ACC112 (cell line): ENCODE data around the gene ADAMTS12.
A peak's percentile ranks its signal among the peaks of the same experiment; 100 is the strongest.
"Not testable (repeated sequence)": the region's sequence is repeated elsewhere in the genome, so short reads cannot be mapped to it uniquely, and the experiment has no call there.

ENCODE experiments used
- H2AFZ ChIP-seq: fragments of 200-600 bp; sonication (generic); one replicate; pipeline ENCODE4 v1.6.0; 2017; ENCODE audit warnings: antibody characterized with exemption, low read length; ENCODE audit not compliant: unreplicated experiment
- H3K27ac ChIP-seq: fragments of 200-600 bp; sonication (generic); 2 replicates; pipeline ENCODE4 v1.5.1; 2014; ENCODE audit warnings: low read depth, mild to moderate bottlenecking, antibody characterized with exemption, low read length, moderate library complexity
- H3K27me3 ChIP-seq: fragments of 200-600 bp; sonication (generic); 2 replicates; pipeline ENCODE4 v1.6.1; 2014; ENCODE audit warnings: mild to moderate bottlenecking, antibody characterized with exemption, low read length, moderate library complexity, mixed read lengths; ENCODE audit not compliant: insufficient read depth
- H3K36me3 ChIP-seq: fragments of 200-600 bp; sonication (generic); 2 replicates; pipeline ENCODE4 v1.6.1; 2016; ENCODE audit warnings: mild to moderate bottlenecking, antibody characterized with exemption, low read length, moderate library complexity, mixed read lengths; ENCODE audit not compliant: insufficient read depth
- H3K4me1 ChIP-seq: fragments of 200-600 bp; sonication (generic); one replicate; pipeline ENCODE4 v1.6.1; 2016; ENCODE audit warnings: low read length, mixed read lengths; ENCODE audit not compliant: insufficient read depth, unreplicated experiment, control insufficient read depth
- H3K4me3 ChIP-seq: fragments of 200-600 bp; sonication (generic); 2 replicates; pipeline ENCODE4 v1.5.1; 2014; ENCODE audit warnings: mild to moderate bottlenecking, low read depth, low read length
- H3K79me2 ChIP-seq: fragments of 200-600 bp; sonication (generic); one replicate; pipeline ENCODE4 v1.6.0; 2016; ENCODE audit warnings: low read length; ENCODE audit not compliant: control insufficient read depth, unreplicated experiment, insufficient read depth

The ADAMTS12 gene

GRCh38 chr5:33883482-33883881 is 8.3 kb downstream of the ADAMTS12 start:
- Histone ChIP-seq H3K27ac (no peak overlapping the region), H3K4me1 (peaks cover under 1% of the 10 kb centered on the region), H3K79me2 (peaks cover 60% of the 10 kb centered on the region), H3K4me3 (no peak overlapping the region), H2AFZ (no peak overlapping the region), H3K27me3 (no peaks in the 10 kb centered on the region), H3K36me3 (peaks cover 6% of the 10 kb centered on the region; the same call in 1 of the 2 replicates)

- no peak overlapping the region for H3K27ac ChIP-seq
- no peaks in the 10 kb centered on the region for H3K4me1 ChIP-seq
- H2AFZ ChIP-seq = no peak overlapping the region
- H3K27me3 ChIP-seq = no peaks in the 10 kb centered on the region
- peaks cover 16% of the 10 kb centered on the region for H3K36me3 ChIP-seq
- H3K4me3 ChIP-seq = no peak overlapping the region
- peaks cover 51% of the 10 kb centered on the region for H3K79me2 ChIP-seq
Measured at GRCh38 chr5:33880319-33880718, 11.5 kb downstream of the ADAMTS12 start.

DNA sequence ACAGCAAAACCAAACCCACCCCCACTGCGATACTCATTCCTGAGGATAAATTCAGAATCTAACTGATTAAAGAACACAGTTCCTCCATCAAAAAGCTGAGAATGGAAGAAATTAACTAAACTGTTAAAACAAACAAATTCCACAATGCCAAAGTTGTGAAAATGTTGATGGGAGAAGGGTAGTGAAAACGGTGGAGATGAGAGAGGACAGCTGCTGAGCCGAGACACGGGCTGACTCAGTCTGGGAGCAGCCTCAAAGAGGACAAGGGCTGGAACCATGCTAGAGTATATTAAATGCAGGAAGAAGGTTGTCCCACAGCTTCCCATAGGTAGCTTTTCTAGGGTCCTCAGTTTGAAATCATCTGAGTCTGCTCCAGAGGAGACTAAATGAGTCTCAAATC is 14.3 kb downstream of the ADAMTS12 start:
- Histone ChIP-seq H3K36me3 (peaks cover 27% of the 10 kb centered on the region), H3K4me3 (no peak overlapping the region), H3K79me2 (peaks cover 50% of the 10 kb centered on the region), H2AFZ (no peak overlapping the region), H3K27me3 (no peaks in the 10 kb centered on the region), H3K4me1 (no peaks in the 10 kb centered on the region), H3K27ac (no peak overlapping the region)

GRCh38 chr5:33867241-33867640 is 24.5 kb downstream of the ADAMTS12 start:
- Histone ChIP-seq H3K4me3 (no peak overlapping the region), H3K4me1 (no peaks in the 10 kb centered on the region), H2AFZ (no peak overlapping the region), H3K79me2 (peaks cover 39% of the 10 kb centered on the region), H3K27ac (no peak overlapping the region), H3K27me3 (no peaks in the 10 kb centered on the region), H3K36me3 (peaks cover 22% of the 10 kb centered on the region; the same call in 1 of the 2 replicates)

DNA sequence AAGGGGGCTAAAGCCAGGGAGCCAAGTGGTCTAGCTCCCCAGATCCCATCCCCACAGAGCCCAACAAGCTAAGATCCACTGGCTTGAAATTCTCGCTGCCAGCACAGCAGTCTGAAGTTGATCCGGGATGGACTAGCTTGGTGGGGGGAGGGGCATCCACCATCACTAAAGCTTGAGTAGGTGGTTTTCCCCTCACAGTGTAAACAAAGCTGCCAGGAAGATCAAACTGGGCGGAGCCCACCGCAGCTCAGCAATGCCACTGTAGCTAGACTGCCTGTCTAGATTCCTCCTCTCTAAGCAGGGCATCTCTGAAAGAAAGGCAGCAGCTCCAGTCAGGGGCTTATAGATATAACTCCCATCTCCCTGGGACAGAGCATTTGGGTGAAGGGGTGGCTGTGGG is 32.6 kb downstream of the ADAMTS12 start:
- Histone ChIP-seq H3K4me1 (peaks cover 51% of the 10 kb centered on the region), H3K79me2 (peaks cover 58% of the 10 kb centered on the region)
- not testable (repeated sequence) for H3K36me3 ChIP-seq, H3K4me3 ChIP-seq, H2AFZ ChIP-seq, H3K27me3 ChIP-seq, H3K27ac ChIP-seq

GRCh38 chr5:33857037-33857436 is 34.8 kb downstream of the ADAMTS12 start:
- peaks cover 71% of the 10 kb centered on the region for H3K79me2 ChIP-seq
- no peak overlapping the region for H2AFZ ChIP-seq
- H3K4me3 ChIP-seq = no peak overlapping the region
- no peak overlapping the region for H3K27ac ChIP-seq
- no peaks in the 10 kb centered on the region for H3K27me3 ChIP-seq
- H3K4me1 ChIP-seq = peaks cover 71% of the 10 kb centered on the region
- H3K36me3 ChIP-seq = no peaks in the 10 kb centered on the region

- H3K27ac ChIP-seq = peak overlapping the region; percentile 89
- no peaks in the 10 kb centered on the region for H3K27me3 ChIP-seq
- peak overlapping the region; percentile 36; the same call in 1 of the 2 replicates for H3K4me3 ChIP-seq
- no peaks in the 10 kb centered on the region for H3K36me3 ChIP-seq
- peaks cover 84% of the 10 kb centered on the region for H3K4me1 ChIP-seq
- H3K79me2 ChIP-seq = peaks cover 80% of the 10 kb centered on the region
- H2AFZ ChIP-seq = peak overlapping the region; percentile 5
Measured at GRCh38 chr5:33855396-33855795, 36.4 kb downstream of the ADAMTS12 start.

GRCh38 chr5:33854733-33855151 is 37.0 kb downstream of the ADAMTS12 start:
- no peaks in the 10 kb centered on the region for H3K36me3 ChIP-seq
- peak overlapping the region; percentile 36; the same call in 1 of the 2 replicates for H3K4me3 ChIP-seq
- H3K27ac ChIP-seq = peak overlapping the region; percentile 89
- no peaks in the 10 kb centered on the region for H3K27me3 ChIP-seq
- peak overlapping the region; percentile 5 for H2AFZ ChIP-seq
- peaks cover 91% of the 10 kb centered on the region for H3K4me1 ChIP-seq
- peaks cover 83% of the 10 kb centered on the region for H3K79me2 ChIP-seq

- Histone ChIP-seq H3K27ac (peak overlapping the region; percentile 89; the same call in 1 of the 2 replicates), H3K4me3 (peak overlapping the region; percentile 66; the same call in 1 of the 2 replicates), H3K79me2 (peaks cover 65% of the 10 kb centered on the region), H3K36me3 (no peaks in the 10 kb centered on the region), H2AFZ (peak overlapping the region; percentile 69), H3K27me3 (no peaks in the 10 kb centered on the region), H3K4me1 (peaks cover 82% of the 10 kb centered on the region)
Measured at GRCh38 chr5:33852837-33853236, 39.0 kb downstream of the ADAMTS12 start.

- Histone ChIP-seq H3K4me1 (peaks cover 77% of the 10 kb centered on the region), H3K36me3 (no peaks in the 10 kb centered on the region), H2AFZ (peak overlapping the region; percentile 69), H3K27me3 (no peaks in the 10 kb centered on the region), H3K4me3 (peak overlapping the region; percentile 66), H3K27ac (peak overlapping the region; percentile 89), H3K79me2 (peaks cover 60% of the 10 kb centered on the region)
Measured at GRCh38 chr5:33852319-33852718, 39.5 kb downstream of the ADAMTS12 start.

DNA sequence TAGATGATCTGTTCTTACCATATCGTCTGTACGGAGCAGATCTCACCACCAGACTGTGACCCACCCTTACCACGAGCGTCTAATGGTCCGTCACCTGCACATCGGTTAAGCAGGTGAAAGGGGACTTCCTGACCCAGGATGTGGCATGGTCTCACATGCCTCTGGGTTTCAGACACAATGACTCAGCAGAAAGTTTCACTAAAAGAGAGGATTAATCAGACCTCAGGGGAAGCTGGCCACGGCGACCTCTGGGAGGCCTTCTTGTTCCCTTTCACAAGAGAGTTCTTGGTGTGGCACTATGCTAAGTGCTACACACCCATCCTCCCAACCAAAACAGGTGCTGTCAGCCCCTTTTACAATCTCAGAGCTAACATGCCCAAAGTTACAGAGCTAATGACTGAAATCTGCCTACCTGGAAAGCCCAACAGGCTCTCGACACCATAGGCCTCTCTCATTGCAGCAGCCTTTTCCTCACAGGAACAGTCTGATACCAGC is 41.6 kb downstream of the ADAMTS12 start:
- Histone ChIP-seq H3K4me3 (no peak overlapping the region), H3K27me3 (no peaks in the 10 kb centered on the region), H3K79me2 (peaks cover 62% of the 10 kb centered on the region), H2AFZ (no peak overlapping the region), H3K27ac (peak overlapping the region; percentile 73), H3K36me3 (no peaks in the 10 kb centered on the region; the same call in 1 of the 2 replicates), H3K4me1 (peaks cover 69% of the 10 kb centered on the region)
